Activated CD8-positive, alpha-beta memory T cell treated with anti-CD3 and anti-CD28 coated beads, Interleukin-2, amount 10 ng/mL, durations not matched to agents 7 days and 5 days (primary cell): ENCODE results near the gene CAND1. TPM values are rescaled to one million over a fixed set of nuclear protein-coding genes. Genes with fewer than 3 reads are reported as not detected.

Source experiments
- ATAC-seq: fragments of 150-1000 bp; cut with Tn5 transposase; one replicate; pipeline ENCODE4 v1.10.0; 2021; ENCODE audit warnings: moderate library complexity
- CTCF ChIA-PET: fragments of 350-600 bp; sonication (Branson Sonifier 250); formaldehyde crosslinking; loops from one replicate; lab custom pipeline; 2021; ENCODE audit warnings: antibody characterized with exemption; lab: Charles Lee
- DNase-seq: peaks from one replicate; pipeline ENCODE4 v3.0.0-alpha.2; 2020
- H3K27ac Mint-ChIP-seq: one replicate; pipeline ENCODE4 v1.8.0; 2021; ENCODE audit warnings: mild to moderate bottlenecking, mixed read lengths
- H3K27me3 Mint-ChIP-seq: one replicate; pipeline ENCODE4 v1.8.0; 2021; ENCODE audit warnings: mixed read lengths
- H3K36me3 Mint-ChIP-seq: one replicate; pipeline ENCODE4 v1.8.0; 2021; ENCODE audit warnings: mild to moderate bottlenecking, mixed read lengths
- H3K4me1 Mint-ChIP-seq: one replicate; pipeline ENCODE4 v1.8.0; 2021; ENCODE audit warnings: mixed read lengths
- H3K4me3 Mint-ChIP-seq: one replicate; pipeline ENCODE4 v1.8.0; 2021; ENCODE audit warnings: mild to moderate bottlenecking, moderate library complexity, mixed read lengths
- H3K9me3 Mint-ChIP-seq: one replicate; pipeline ENCODE4 v1.8.0; 2022; ENCODE audit warnings: low read depth, mixed read lengths
- total RNA-seq, 2 experiments: library from RNA; stranded (reverse); gene quantifications; one replicate each; pipeline ENCODE4 v1.2.3, GENCODE V29; 2021

CAND1 gene
- total RNA-seq: 100 to 1,000 TPM; 150 to 181 TPM

DNA sequence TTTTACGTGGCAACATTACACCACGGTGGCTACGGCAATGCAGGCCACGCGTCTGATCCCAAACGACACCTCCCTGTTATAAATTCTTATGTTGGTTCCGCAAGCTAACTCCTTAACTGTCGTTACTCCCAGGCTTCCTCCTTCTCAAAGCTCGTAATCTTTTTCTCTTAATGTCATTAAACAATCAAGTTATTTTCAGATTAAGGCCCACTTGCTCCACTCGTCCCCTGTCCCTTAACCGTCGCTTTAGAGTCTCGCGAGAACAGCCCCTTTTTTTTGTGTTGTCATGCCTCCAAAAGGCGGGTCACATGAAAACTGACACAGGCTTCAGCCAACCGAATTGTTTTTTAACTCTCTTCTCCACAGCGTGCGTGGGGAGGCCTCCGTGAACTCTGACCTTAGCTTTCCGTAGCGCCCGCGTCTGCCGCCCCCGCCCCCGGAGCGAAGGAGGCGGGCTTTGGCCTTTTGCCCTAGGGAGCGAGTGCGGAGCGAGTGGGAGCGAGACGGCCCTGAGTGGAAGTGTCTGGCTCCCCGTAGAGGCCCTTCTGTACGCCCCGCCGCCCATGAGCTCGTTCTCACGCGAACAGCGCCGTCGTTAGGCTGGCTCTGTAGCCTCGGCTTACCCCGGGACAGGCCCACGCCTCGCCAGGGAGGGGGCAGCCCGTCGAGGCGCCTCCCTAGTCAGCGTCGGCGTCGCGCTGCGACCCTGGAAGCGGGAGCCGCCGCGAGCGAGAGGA is at the start of gene CAND1:
CAND1 (plus strand) TSS at position 463 of the 737 bp plus-strand sequence. CDS start 360 bp downstream, outside the sequence.
- DNase-seq (peak; percentile 97), ATAC-seq (peak; percentile 81)

DNA sequence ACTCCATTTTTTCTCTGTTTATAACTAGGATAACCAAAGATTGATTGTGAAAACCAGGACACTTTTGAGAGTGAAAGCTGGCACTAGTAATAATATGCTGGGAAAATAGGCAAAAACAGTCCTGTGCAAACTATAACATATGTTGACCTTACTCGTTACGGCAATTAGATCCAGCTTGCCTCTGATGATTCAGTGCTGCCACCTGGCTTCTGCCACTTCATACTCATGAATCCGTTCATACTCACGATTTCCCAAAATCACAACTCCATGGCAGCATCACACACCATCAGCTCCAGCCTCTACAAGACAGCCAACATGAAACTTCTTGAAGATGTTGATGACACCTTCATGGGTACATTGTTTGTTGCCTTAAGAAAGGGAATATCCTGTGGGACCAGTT is 49.1 kb upstream of the CAND1 start:
- ATAC-seq (no peak), DNase-seq (no peak)
- no peaks in the 10 kb centered on the region for H3K9me3 Mint-ChIP-seq
- CTCF ChIA-PET: no interaction called here
- no peaks in the 10 kb centered on the region for H3K4me1 Mint-ChIP-seq
- H3K27me3 Mint-ChIP-seq: peaks cover 11% of the 10 kb centered on the region
- no peaks in the 10 kb centered on the region for H3K36me3 Mint-ChIP-seq
- H3K27ac Mint-ChIP-seq: no peak overlapping the region
- H3K4me3 Mint-ChIP-seq: no peak overlapping the region

More for the DNA sequence above, at the start of gene CAND1:
- H3K27me3 Mint-ChIP-seq: no peaks in the 10 kb centered on the region
- H3K4me1 Mint-ChIP-seq: peaks cover 46% of the 10 kb centered on the region
- peak within 1 kb of the TSS; percentile 90 for H3K4me3 Mint-ChIP-seq
- peak within 1 kb of the TSS; percentile 98 for H3K27ac Mint-ChIP-seq
- H3K36me3 Mint-ChIP-seq: peaks cover 14% of the 10 kb centered on the region
- H3K9me3 Mint-ChIP-seq: no peaks in the 10 kb centered on the region
- CTCF ChIA-PET: interaction anchor here (0.8 to 2.0 kb wide), 11 partner anchors 8 to 1477 kb away, joined by 3 to 5 read pairs (median 4); partner anchors contain the start of gene SLC35E3

DNA sequence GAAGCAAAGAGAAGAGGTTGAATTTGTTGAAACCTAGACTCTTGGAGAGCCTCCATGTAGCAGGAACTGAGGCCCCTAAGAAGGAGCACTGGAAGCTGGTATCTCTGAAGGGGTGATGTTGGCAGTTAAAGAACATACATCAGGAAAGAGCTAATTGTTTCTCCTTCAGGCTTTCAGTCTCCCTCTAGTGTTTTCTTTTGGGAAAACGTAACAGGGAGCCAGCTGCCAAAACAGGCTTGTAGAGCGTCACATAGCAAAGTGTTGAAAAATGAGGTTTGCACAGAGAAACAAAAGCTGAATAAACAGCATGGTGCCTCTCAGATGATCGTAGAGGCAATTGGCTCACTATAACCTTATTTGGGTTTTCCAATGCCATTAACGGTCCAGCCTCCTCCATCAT is 46.9 kb upstream of the CAND1 start:
- H3K4me3 Mint-ChIP-seq: no peak overlapping the region
- no peak overlapping the region for H3K27ac Mint-ChIP-seq
- CTCF ChIA-PET: no interaction called here
- no peaks in the 10 kb centered on the region for H3K4me1 Mint-ChIP-seq
- no peak for DNase-seq
- H3K36me3 Mint-ChIP-seq: no peaks in the 10 kb centered on the region
- H3K9me3 Mint-ChIP-seq: no peaks in the 10 kb centered on the region
- no peak for ATAC-seq
- H3K27me3 Mint-ChIP-seq: peaks cover 8% of the 10 kb centered on the region

DNA sequence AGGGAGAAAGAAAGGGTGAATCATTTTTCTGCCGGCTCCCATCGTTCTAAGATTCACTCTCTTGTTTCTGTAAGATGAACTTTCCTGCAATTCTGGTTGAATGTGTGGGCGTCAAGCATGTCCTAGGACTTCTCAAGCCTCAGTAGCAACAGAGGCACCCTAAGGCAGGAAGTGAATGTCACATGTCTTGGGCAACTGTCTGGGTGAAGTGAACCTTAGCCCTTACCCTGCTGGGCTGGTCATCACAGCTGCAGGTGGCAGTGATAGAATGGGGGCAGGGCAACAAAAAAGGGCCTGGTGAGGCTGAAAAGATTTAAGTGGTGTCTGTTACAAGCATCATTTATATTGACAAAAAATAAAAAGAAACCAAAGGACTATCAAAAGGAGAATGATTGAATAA is 45.9 kb upstream of the CAND1 start:
- Mint-ChIP-seq H3K27me3 (no peaks in the 10 kb centered on the region), H3K4me1 (no peaks in the 10 kb centered on the region), H3K36me3 (no peaks in the 10 kb centered on the region), H3K27ac (no peak overlapping the region), H3K4me3 (no peak overlapping the region), H3K9me3 (no peaks in the 10 kb centered on the region)
- CTCF ChIA-PET: no interaction called here
- ATAC-seq (no peak), DNase-seq (no peak)

DNA sequence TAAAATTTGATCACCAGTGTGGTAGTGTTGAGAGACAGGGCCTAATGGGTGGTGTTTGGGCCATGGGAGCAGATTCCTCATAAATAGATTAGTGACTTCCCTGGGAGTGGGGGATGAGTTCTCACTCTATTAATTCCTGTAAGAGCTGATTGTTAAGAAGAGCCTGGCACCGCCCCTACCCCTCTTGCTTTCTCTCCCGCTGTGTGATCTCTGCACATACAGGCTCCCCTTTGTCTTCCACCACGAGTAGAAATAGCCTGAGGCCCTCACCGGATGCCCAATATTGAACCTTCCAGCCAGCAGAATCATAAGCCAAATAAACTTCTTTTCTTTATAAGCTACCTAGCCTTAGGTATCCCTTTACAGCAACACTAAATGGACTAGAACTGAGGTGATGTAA is 31.9 kb upstream of the CAND1 start:
- H3K36me3 Mint-ChIP-seq: peaks cover 2% of the 10 kb centered on the region
- no peak overlapping the region for H3K27ac Mint-ChIP-seq
- H3K27me3 Mint-ChIP-seq: peaks cover 6% of the 10 kb centered on the region
- DNase-seq (no peak), ATAC-seq (no peak)
- H3K4me3 Mint-ChIP-seq: no peak overlapping the region
- no peaks in the 10 kb centered on the region for H3K4me1 Mint-ChIP-seq
- H3K9me3 Mint-ChIP-seq: peaks cover 8% of the 10 kb centered on the region
- CTCF ChIA-PET: no interaction called here

DNA sequence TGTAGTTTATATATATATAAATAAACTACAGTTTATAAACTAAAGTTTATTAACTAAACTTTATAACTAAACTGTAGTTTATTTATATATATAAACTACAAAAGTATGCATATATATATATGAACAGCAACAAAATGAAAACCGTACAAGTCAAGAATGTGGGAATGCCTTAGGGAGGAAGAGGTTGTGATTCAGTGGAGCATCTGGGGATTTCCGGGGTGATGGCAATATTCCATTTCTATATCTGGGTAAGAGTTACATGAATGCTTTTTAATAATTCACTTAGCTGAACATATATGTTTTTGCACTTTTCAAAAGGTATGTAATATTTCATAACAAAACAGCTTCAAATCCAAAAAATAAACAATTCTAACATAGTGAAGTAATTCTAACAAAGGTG is 30.1 kb upstream of the CAND1 start:
- Mint-ChIP-seq H3K27me3 (peaks cover 6% of the 10 kb centered on the region), H3K36me3 (peaks cover 2% of the 10 kb centered on the region), H3K4me1 (no peaks in the 10 kb centered on the region), H3K27ac (no peak overlapping the region), H3K9me3 (peaks cover 8% of the 10 kb centered on the region), H3K4me3 (no peak overlapping the region)
- DNase-seq (no peak), ATAC-seq (no peak)
- CTCF ChIA-PET: no interaction called here

DNA sequence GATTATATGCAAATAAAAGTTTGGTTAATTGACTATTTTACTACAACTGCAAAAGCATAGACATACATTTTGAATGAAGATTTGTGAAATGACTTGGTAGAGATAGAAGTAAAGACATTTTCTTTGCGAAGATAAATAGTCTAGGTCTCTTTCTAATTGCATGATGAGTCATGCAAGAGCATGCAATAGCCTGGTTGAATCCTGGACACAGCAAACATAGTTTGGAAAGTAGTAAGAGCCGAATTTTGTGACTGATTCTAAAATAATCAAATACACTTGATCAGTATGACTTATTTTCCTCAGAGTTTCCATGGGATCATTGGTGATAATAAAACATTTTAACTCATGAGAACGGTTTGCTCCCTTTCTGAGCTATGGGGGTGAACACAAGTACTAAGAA is 27.7 kb upstream of the CAND1 start:
- H3K4me3 Mint-ChIP-seq: no peak overlapping the region
- H3K27ac Mint-ChIP-seq: no peak overlapping the region
- no peaks in the 10 kb centered on the region for H3K36me3 Mint-ChIP-seq
- ATAC-seq: no peak
- peaks cover 3% of the 10 kb centered on the region for H3K27me3 Mint-ChIP-seq
- CTCF ChIA-PET: no interaction called here
- DNase-seq: no peak
- H3K4me1 Mint-ChIP-seq: no peaks in the 10 kb centered on the region
- no peaks in the 10 kb centered on the region for H3K9me3 Mint-ChIP-seq

DNA sequence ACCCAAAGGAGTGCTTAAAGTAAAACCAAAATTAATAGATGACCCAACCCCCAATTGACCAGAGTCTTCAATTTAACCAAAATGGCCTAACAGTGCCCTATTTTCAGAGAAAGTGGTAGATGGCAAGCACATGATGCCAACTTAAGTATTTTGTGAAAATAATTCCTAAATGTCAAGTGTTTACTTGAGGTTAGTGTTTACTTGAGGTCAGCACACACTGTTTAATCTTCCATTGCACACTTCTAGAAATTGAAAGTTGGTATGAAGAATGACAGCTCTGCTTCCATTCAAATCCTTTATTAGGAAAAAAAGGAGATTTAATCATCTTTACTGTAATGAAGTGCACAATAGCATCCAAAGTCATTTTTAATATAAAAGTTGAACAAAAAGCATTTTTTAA is 25.9 kb upstream of the CAND1 start:
- no peak overlapping the region for H3K27ac Mint-ChIP-seq
- no peak for ATAC-seq
- DNase-seq: no peak
- H3K4me3 Mint-ChIP-seq: no peak overlapping the region
- peaks cover 3% of the 10 kb centered on the region for H3K27me3 Mint-ChIP-seq
- H3K9me3 Mint-ChIP-seq: no peaks in the 10 kb centered on the region
- CTCF ChIA-PET: no interaction called here
- H3K4me1 Mint-ChIP-seq: no peaks in the 10 kb centered on the region
- no peaks in the 10 kb centered on the region for H3K36me3 Mint-ChIP-seq

DNA sequence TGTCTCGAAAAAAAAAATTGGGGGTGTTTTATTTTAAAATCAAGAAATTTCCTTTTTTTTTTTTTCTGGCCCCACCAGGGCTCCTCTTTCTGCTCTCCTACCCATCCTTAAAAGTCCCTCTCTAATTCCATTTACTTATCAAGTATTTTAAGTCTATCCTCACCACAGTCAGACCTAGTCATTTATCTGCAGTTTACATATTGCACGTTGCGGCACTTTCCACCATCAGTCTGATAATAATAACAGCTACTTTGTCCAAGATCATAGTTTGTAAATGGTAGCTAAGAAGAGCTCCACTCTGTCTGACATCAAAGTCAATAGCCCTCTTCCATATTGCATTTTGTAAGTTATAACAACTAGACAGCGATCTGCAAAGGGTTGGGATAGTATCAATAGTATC is 23.6 kb upstream of the CAND1 start:
- no peak overlapping the region for H3K4me3 Mint-ChIP-seq
- H3K27me3 Mint-ChIP-seq: peaks cover 3% of the 10 kb centered on the region
- CTCF ChIA-PET: no interaction called here
- H3K4me1 Mint-ChIP-seq: no peaks in the 10 kb centered on the region
- no peak overlapping the region for H3K27ac Mint-ChIP-seq
- H3K9me3 Mint-ChIP-seq: no peaks in the 10 kb centered on the region
- ATAC-seq (no peak), DNase-seq (no peak)
- H3K36me3 Mint-ChIP-seq: no peaks in the 10 kb centered on the region

DNA sequence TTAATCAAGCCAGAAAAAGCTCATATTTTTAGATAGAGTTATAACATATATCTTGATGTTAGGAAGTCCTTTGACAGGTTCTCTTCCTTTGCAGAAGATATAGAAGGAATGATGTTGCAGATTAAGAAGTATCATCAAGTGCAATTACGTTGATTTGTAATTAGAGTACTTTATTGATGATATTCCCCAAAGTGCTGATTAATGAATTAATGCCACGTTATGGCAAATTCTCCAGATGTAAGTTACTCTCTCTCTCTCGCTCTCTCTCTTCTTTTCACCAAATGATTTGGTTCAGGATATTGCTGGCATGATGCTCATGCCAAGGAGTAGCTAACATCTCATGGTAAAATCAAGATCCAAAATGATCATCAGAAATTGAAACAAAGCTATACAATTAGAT is 18.1 kb upstream of the CAND1 start:
- Mint-ChIP-seq H3K4me1 (no peaks in the 10 kb centered on the region), H3K36me3 (no peaks in the 10 kb centered on the region), H3K27me3 (peaks cover 4% of the 10 kb centered on the region)

DNA sequence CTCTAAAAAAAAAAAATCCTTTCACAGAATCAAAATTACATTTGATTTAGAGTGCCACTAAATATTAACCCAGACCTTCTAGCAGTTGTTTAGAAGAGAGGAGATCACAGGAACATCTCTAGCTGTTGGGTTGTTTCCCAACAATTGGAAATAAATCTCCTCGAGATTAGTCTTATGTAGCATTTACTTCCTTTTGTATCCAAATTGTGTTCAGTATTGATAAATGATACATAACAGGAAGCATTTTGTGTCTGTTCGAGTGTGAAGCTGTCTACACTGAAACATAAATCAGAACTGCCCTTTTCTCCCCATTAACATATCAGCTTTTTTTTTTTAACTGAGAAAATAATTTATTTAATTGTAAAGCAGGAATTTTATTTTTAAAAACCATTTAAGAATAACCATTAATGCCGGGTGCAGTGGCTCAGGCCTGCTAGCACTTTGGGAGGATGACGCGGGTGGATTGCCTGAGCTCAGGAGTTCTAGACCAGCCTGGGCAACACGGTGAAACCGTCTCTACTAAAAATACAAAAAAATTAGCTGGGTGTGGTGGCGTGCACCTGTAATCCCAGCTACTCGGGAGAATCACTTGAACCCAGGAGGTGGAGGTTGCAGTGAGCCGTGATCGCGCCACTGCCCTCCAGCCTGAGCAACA is 14.7 kb upstream of the CAND1 start:
- CTCF ChIA-PET: no interaction called here
- no peaks in the 10 kb centered on the region for H3K9me3 Mint-ChIP-seq

More for the DNA sequence above, 18.1 kb upstream of the CAND1 start:
- CTCF ChIA-PET: interaction anchor here (1.0 kb wide), 1 partner anchor 10 kb away, joined by 3 read pairs; no protein-coding TSS in a partner anchor
- no peak for ATAC-seq
- no peaks in the 10 kb centered on the region for H3K9me3 Mint-ChIP-seq
- no peak for DNase-seq
- no peak overlapping the region for H3K27ac Mint-ChIP-seq
- no peak overlapping the region for H3K4me3 Mint-ChIP-seq

DNA sequence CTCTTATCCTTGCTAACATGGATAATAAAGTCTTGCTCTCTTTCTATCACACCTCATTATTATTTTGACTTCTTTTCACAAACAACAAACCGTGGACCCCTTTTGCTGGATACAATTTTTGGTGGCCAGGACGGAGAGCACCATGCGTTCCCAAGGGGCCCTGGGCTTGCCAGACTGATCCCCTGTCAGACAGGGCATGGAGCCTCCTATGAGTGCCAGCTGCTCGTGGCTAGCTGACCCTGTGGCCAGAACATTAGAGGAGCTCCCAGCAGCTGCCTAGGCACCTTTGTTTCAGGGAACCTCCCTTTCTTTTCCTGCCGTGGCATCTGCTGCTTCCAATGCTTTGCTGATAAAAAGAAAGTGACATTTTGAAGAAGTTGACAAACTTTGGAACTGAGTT is 12.5 kb upstream of the CAND1 start:
- Mint-ChIP-seq H3K27ac (no peak overlapping the region), H3K9me3 (no peaks in the 10 kb centered on the region), H3K27me3 (no peaks in the 10 kb centered on the region), H3K4me3 (no peak overlapping the region), H3K4me1 (no peaks in the 10 kb centered on the region), H3K36me3 (no peaks in the 10 kb centered on the region)
- ATAC-seq: no peak
- CTCF ChIA-PET: no interaction called here
- no peak for DNase-seq

More for the DNA sequence above, 14.7 kb upstream of the CAND1 start:
- Mint-ChIP-seq H3K27ac (no peak overlapping the region), H3K36me3 (no peaks in the 10 kb centered on the region), H3K4me3 (no peak overlapping the region), H3K4me1 (no peaks in the 10 kb centered on the region), H3K27me3 (peaks cover 4% of the 10 kb centered on the region)
- DNase-seq: no peak
- no peak for ATAC-seq

DNA sequence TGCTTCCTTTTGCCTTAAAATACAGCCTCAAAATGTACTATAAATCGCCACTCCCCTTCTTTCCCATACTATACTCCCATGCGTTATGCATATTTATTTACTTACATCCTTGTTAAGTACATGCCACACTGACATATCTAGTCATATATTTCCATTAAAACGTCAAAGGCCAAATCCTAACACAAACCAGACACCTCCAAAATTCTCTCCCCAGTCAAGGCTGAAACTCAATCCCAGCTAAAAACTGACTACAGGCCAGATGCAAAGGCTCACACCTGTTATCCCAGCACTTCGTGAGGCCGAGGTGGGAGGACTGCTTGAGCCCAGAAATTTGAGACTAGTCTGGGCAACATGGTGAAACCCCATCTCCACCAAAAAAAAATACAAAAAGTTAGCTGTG is 5.7 kb upstream of the CAND1 start:
- Mint-ChIP-seq H3K36me3 (no peaks in the 10 kb centered on the region), H3K27ac (no peak overlapping the region), H3K9me3 (no peaks in the 10 kb centered on the region), H3K27me3 (no peaks in the 10 kb centered on the region), H3K4me1 (peaks cover 12% of the 10 kb centered on the region), H3K4me3 (no peak overlapping the region)
- ATAC-seq: no peak
- DNase-seq: no peak
- CTCF ChIA-PET: no interaction called here

DNA sequence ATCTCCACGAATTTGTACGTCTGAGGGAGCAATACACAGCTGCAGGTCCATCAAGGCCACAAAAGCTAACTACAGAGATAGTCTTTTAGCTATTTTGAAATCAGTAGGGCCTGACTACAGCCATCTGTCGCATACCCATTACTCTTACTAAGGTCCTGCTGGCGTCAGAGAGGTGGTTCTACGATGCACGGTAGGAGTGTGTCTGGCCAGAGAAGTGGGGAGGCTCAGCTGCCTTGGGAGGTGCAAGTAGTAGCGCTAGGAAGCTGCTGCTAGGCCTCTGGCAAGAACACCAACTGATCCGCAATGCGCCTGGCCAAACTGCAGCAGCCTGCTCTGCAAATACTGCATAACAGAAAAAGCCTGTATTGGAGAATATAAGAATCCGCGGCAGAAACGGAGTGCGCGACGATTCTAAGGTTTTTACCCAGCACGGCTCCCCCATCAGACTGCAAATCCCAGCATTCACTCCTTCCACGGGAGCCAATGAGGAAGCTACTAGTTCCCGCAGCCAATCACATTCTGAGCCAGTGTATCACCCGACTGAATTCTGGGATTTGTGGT is 743 bp upstream of the CAND1 start:
- peak; percentile 82 for ATAC-seq

More for the DNA sequence above, 743 bp upstream of the CAND1 start:
- CTCF ChIA-PET: interaction anchor here (0.7 to 2.0 kb wide), 10 partner anchors 10 to 1477 kb away, joined by 3 to 5 read pairs (median 4); partner anchors contain the start of gene SLC35E3
- peaks cover 13% of the 10 kb centered on the region for H3K36me3 Mint-ChIP-seq
- DNase-seq: peak; percentile 95
- H3K27me3 Mint-ChIP-seq: no peaks in the 10 kb centered on the region
- H3K4me3 Mint-ChIP-seq: peak overlapping the region; percentile 90
- peak overlapping the region; percentile 98 for H3K27ac Mint-ChIP-seq
- H3K4me1 Mint-ChIP-seq: peaks cover 40% of the 10 kb centered on the region
- H3K9me3 Mint-ChIP-seq: no peaks in the 10 kb centered on the region
